ENCODE measurements around the gene NTHL1. TPM values are rescaled to one million over a fixed set of nuclear protein-coding genes. Genes with fewer than 3 reads are reported as not detected.
A peak's percentile ranks its signal among the peaks of the same experiment; 100 is the strongest.

NTHL1 gene
- polyA plus RNA-seq, 3 donors, result 9.2 to 22.4 (median 9.6) TPM

- no peaks in the 10 kb centered on the region for H3K9me3 ChIP-seq (replicated peaks in 1 of 2; ENCODE audit: control insufficient read depth in 1 of 2, insufficient read depth in 1 of 2, low read length in 2 of 2)
- WGBS (ENCODE audit: insufficient coverage), result 45% methylated on average over 20 of the region's 26 CpGs
- Mint-ChIP-seq H3K4me1 (peaks cover 24% of the 10 kb centered on the region), H3K27me3 (ENCODE audit: low read depth in 3 of 3) (no peaks in the 10 kb centered on the region), H3K9me3 (no peaks in the 10 kb centered on the region), H3K36me3 (peaks cover 3 to 4% of the 10 kb centered on the region in 2 donors), H3K27ac (no peak overlapping the region), H3K4me3 (peak overlapping the region; percentile 48 to 53)
- H3K9ac ChIP-seq (ENCODE audit: insufficient read depth, low read length, poor library complexity, severe bottlenecking), result peak overlapping the region; percentile 17
- peak overlapping the region; percentile 59 for H3K4me2 ChIP-seq (replicated peaks; ENCODE audit: extremely low read depth, low read length, poor library complexity, severe bottlenecking)
- peak overlapping the region; percentile 61 for H2AFZ ChIP-seq (ENCODE audit: insufficient read depth, low read depth, low read length, poor library complexity, severe bottlenecking)
- H3K27me3 ChIP-seq (ENCODE audit: control insufficient read depth in 2 of 2, insufficient read depth in 2 of 2, low read length in 2 of 2), result no peaks in the 10 kb centered on the region
- peak overlapping the region in 1 of 3 experiments; percentile 50 for H3K4me3 ChIP-seq (replicated peaks in 1 of 3; ENCODE audit: low read depth in 2 of 3, low read length in 3 of 3)
- H3K36me3 ChIP-seq (replicated peaks in 1 of 2; ENCODE audit: control insufficient read depth in 1 of 2, insufficient read depth in 2 of 2, low read length in 2 of 2), result no peaks in the 10 kb centered on the region
- TF ChIP-seq CTCF (IDR thresholded peaks at IDR 0.05), result no peak
- H4K20me1 ChIP-seq (ENCODE audit: insufficient read depth, low read length), result no peaks in the 10 kb centered on the region
- intact Hi-C loops (cut with micrococcal nuclease), result no loop called here
- no peak for DNase-seq
- peaks cover 11% of the 10 kb centered on the region for H3K79me2 ChIP-seq (ENCODE audit: insufficient read depth, low read length)
- H3K27ac ChIP-seq (ENCODE audit: low read depth in 1 of 2, low read length in 2 of 2), result no peak overlapping the region
- H3K4me1 ChIP-seq (ENCODE audit: control insufficient read depth in 1 of 2, insufficient read depth in 2 of 2, low read length in 2 of 2), result peaks cover 26 to 34% of the 10 kb centered on the region in 2 donors
Measured at GRCh38 chr16:2043667-2044451, 3.8 kb downstream of the NTHL1 start.

- H3K27ac ChIP-seq (ENCODE audit: low read depth in 1 of 2, low read length in 2 of 2), result no peak overlapping the region
- no peaks in the 10 kb centered on the region for H3K9me3 ChIP-seq (replicated peaks in 1 of 2; ENCODE audit: control insufficient read depth in 1 of 2, insufficient read depth in 1 of 2, low read length in 2 of 2)
- H3K79me2 ChIP-seq (ENCODE audit: insufficient read depth, low read length), result peaks cover 4% of the 10 kb centered on the region
- no peak overlapping the region for H2AFZ ChIP-seq (ENCODE audit: insufficient read depth, low read depth, low read length, poor library complexity, severe bottlenecking)
- H3K4me2 ChIP-seq (replicated peaks; ENCODE audit: extremely low read depth, low read length, poor library complexity, severe bottlenecking), result no peak overlapping the region
- no peaks in the 10 kb centered on the region for H3K36me3 ChIP-seq (replicated peaks in 1 of 2; ENCODE audit: control insufficient read depth in 1 of 2, insufficient read depth in 2 of 2, low read length in 2 of 2)
- Mint-ChIP-seq H3K4me3 (peak overlapping the region in 1 of 2 donors; percentile 4), H3K36me3 (peaks cover 3 to 4% of the 10 kb centered on the region in 2 donors), H3K27me3 (ENCODE audit: low read depth in 3 of 3) (no peaks in the 10 kb centered on the region), H3K9me3 (no peaks in the 10 kb centered on the region), H3K4me1 (peaks cover 17% of the 10 kb centered on the region), H3K27ac (peak overlapping the region in 1 of 7 donors; percentile 46)
- H4K20me1 ChIP-seq (ENCODE audit: insufficient read depth, low read length), result no peaks in the 10 kb centered on the region
- no peak overlapping the region for H3K4me3 ChIP-seq (replicated peaks in 1 of 3; ENCODE audit: low read depth in 2 of 3, low read length in 3 of 3)
- WGBS (ENCODE audit: insufficient coverage), result 94% methylated on average over 10 of the region's 11 CpGs
- intact Hi-C loops (cut with micrococcal nuclease), result no loop called here
- no peak for DNase-seq
- no peak overlapping the region for H3K9ac ChIP-seq (ENCODE audit: insufficient read depth, low read length, poor library complexity, severe bottlenecking)
- H3K27me3 ChIP-seq (ENCODE audit: control insufficient read depth in 2 of 2, insufficient read depth in 2 of 2, low read length in 2 of 2), result no peaks in the 10 kb centered on the region
- peaks cover 18 to 27% of the 10 kb centered on the region in 2 donors for H3K4me1 ChIP-seq (ENCODE audit: control insufficient read depth in 1 of 2, insufficient read depth in 2 of 2, low read length in 2 of 2)
- no peak for TF ChIP-seq CTCF (IDR thresholded peaks at IDR 0.05)
Measured at GRCh38 chr16:2042986-2043666, 4.5 kb downstream of the NTHL1 start.
